ENCODE data around the gene CUEDC2.

The CUEDC2 gene

DNA sequence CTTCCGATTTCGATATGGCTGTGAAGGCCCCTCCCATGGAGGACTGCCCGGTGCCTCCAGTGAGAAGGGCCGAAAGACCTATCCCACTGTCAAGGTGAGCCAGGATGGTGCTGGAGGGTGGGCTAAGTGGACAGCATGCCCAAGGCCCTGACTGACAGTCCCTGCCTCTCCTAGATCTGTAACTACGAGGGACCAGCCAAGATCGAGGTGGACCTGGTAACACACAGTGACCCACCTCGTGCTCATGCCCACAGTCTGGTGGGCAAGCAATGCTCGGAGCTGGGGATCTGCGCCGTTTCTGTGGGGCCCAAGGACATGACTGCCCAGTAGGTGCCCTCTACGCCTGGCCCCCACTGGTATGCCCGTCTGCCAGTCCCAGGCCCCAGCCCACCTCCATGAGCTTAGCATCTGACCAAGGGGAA, 35.6 kb downstream of the CUEDC2 start:
- in situ Hi-C loops (cut with HindIII; ENCODE audit: low sequenced_read_pairs) = no loop called here
- no peak for DNase-seq (ENCODE audit: low read depth)
- no peak overlapping the region for H3K4me3 ChIP-seq (ENCODE audit: low read depth, low read length)
- TF ChIP-seq, protein P1, sequence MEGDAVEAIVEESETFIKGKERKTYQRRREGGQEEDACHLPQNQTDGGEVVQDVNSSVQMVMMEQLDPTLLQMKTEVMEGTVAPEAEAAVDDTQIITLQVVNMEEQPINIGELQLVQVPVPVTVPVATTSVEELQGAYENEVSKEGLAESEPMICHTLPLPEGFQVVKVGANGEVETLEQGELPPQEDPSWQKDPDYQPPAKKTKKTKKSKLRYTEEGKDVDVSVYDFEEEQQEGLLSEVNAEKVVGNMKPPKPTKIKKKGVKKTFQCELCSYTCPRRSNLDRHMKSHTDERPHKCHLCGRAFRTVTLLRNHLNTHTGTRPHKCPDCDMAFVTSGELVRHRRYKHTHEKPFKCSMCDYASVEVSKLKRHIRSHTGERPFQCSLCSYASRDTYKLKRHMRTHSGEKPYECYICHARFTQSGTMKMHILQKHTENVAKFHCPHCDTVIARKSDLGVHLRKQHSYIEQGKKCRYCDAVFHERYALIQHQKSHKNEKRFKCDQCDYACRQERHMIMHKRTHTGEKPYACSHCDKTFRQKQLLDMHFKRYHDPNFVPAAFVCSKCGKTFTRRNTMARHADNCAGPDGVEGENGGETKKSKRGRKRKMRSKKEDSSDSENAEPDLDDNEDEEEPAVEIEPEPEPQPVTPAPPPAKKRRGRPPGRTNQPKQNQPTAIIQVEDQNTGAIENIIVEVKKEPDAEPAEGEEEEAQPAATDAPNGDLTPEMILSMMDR (IDR thresholded peaks at IDR 0.05; ENCODE audit: low read depth, low read length, missing control alignments) = no peak

DNA sequence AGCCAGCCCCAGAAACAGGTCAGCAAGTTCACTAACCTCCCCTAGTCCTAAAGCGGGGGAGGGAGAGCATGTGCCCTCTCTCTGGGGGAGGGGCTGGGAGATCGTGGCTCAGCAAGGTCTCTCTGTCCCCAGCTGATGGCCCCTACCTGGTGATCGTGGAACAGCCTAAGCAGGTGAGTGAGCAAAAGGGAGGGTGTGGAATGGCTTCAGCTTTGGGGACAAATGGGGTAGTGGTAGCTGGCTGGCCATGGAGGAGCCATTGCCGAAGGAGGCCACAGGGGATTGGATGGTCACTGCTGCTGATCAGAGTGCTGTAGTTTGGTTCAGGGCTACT, 36.1 kb downstream of the CUEDC2 start:
- in situ Hi-C loops (cut with HindIII; ENCODE audit: low sequenced_read_pairs) = no loop called here
- H3K4me3 ChIP-seq (ENCODE audit: low read depth, low read length) = peak overlapping the region; percentile 59

DNA sequence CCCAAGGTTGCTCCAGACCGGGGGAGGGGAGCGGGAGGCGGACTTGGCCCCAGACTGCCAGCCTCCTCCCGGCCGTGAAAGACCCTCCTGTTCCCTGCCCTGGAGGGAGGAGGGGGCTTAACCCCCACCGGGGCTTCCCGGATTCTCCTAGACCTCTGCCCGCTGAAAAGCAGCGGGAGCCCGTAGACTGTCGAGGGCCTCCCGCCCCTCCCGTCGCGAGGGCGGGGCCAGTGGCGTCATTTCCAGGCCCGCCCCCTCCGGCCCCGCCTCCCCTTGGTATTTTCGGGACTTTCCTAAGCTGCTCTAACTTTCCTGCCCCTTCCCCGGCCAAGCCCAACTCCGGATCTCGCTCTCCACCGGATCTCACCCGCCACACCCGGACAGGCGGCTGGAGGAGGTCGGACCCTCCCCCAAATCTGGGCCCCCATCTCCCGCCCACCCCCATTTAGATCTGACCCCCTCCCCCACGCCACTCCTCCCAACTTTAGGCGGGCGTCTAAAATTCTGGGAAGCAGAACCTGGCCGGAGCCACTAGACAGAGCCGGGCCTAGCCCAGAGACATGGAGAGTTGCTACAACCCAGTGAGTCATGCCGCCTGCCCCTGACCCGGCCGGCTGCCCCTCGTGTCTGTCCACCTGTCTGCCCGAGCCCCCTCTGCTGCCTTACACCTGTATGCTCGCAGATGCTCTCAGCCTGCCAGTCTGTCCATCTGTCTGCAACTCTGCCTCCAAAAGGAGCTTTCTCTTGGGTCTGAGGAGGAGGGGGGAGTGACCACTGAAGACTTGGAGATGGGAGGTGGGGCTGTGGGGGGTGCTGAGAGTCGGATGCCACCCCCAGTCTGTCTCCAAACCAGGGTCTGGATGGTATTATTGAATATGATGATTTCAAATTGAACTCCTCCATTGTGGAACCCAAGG, 36.7 kb downstream of the CUEDC2 start, which contains the start of gene NFKB2:
NFKB2 (plus strand) TSS at position 306 of the 917 bp plus-strand sequence; CDS start at position 561, 255 bp downstream.
- peak; percentile 65 for DNase-seq (ENCODE audit: low read depth)
- H3K4me3 ChIP-seq (ENCODE audit: low read depth, low read length) = peak within 1 kb of the TSS; percentile 59
- TF ChIP-seq, protein P1 (IDR thresholded peaks at IDR 0.05; ENCODE audit: low read depth, low read length, missing control alignments) = no peak
- in situ Hi-C loops (cut with HindIII; ENCODE audit: low sequenced_read_pairs) = no loop called here

More for the DNA sequence above, 36.1 kb downstream of the CUEDC2 start:
- DNase-seq (ENCODE audit: low read depth) = no peak
- TF ChIP-seq, protein P1 (IDR thresholded peaks at IDR 0.05; ENCODE audit: low read depth, low read length, missing control alignments) = no peak

DNA sequence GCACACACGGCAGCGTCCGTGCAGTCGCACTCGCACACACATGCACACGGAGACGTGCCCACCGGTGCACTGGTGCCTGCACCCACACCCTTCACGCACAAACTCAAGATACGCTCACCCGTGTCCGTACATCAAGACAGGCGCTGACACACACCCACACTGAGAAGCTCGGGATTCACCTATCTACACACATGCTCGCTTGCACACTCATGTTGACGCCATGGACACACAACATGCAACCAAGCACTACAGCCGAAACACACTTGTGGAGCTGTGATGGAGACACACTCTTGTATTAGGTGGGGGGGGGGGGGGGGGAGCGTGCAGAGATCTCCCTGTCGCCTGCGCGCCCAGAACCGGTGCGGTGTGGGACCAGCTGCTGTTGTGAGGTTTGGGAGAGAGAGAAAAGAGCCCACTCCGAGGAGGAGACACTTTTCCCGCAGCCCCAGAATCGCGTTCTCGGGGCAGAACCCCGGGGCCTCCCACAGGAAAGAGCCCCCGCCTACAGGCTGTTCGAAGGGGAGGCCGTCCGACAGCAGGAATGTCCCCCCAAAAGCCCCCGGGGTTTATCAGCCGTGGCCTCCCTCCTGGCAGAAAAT, 37.5 kb downstream of the CUEDC2 start:
- no peak for DNase-seq (ENCODE audit: low read depth)
- in situ Hi-C loops (cut with HindIII; ENCODE audit: low sequenced_read_pairs) = no loop called here
- TF ChIP-seq, protein P1 (IDR thresholded peaks at IDR 0.05; ENCODE audit: low read depth, low read length, missing control alignments) = no peak
- peak overlapping the region; percentile 59 for H3K4me3 ChIP-seq (ENCODE audit: low read depth, low read length)

DNA sequence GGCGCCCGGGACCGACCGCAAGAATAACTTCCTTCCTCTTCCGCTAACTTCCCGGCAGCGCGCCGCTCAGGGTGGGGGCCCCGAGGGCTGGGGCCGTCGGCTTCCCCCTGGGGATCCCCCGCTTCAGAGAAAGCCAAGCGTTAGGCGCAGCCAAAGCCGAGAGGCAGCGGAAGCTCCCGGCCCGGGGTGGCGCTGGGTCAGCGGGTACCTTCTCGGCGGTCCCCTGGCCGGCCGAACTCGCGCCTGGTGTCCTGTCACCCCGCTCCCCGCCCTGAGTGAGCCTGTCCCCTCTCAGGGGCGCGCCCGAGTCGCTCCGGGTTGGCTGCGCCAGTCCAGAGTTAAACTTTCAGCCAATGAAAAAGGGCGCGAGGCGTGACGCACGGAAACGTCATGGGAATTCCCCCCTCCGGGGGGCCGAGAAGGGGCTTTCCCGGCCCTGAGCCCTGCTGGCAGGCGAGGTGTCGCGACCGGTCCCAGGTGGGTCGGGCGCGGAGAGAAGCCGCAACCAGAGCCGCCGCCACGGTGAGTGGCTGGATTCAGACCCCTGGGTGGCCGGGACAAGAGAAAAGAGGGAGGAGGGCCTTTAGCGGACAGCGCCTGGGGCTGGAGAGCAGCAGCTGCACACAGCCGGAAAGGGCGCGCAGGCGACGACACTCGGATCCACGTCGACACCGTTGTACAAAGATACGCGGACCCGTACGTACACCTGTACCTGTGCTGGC, 38.1 kb downstream of the CUEDC2 start:
- peak; percentile 70 for DNase-seq (ENCODE audit: low read depth)
- TF ChIP-seq, protein P1 (IDR thresholded peaks at IDR 0.05; ENCODE audit: low read depth, low read length, missing control alignments) = no peak
- in situ Hi-C loops (cut with HindIII; ENCODE audit: low sequenced_read_pairs) = no loop called here
- peak overlapping the region; percentile 59 for H3K4me3 ChIP-seq (ENCODE audit: low read depth, low read length)

DNA sequence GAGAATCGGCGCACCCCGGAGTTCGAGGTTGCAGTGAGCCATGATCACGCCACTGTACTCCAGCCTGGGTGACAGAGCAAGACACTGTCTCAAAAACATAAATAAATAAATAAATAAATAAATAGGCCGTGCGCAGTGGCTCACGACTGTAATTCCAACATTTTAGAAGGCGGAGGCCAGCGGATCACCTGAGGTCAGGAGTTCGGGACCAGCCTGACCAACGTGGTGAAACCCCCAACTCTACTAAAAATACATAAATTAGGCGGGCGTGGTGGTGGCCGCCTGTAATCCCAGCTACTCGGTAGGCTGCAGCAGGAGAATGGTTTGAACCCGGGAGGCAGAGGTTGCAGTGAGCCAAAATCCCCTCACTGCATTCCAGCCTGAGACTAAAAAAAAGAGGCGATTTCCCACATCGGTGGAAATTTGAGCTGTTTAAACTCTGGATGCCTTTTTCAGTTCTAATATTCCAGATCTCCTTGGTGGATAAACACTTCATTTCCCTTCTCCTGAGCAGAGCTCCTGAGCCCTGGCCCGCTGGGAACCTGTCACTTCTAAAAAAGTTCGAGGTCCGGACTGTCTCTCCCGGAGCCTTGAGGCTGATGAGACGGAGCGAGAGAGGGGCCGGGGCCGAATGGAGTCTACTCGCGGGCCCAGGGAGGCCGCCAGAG, 38.8 kb downstream of the CUEDC2 start:
- in situ Hi-C loops (cut with HindIII; ENCODE audit: low sequenced_read_pairs) = no loop called here
- TF ChIP-seq, protein P1 (IDR thresholded peaks at IDR 0.05; ENCODE audit: low read depth, low read length, missing control alignments) = peak; percentile 92
- peak overlapping the region; percentile 59 for H3K4me3 ChIP-seq (ENCODE audit: low read depth, low read length)
- no peak for DNase-seq (ENCODE audit: low read depth)

All from astrocyte of the cerebellum (primary cell).